ENCODE data around the gene FADS6. TPM values are rescaled to one million over a fixed set of nuclear protein-coding genes. Genes with fewer than 3 reads are reported as not detected.

The FADS6 gene
- total RNA-seq, 1 experiment from 2014 or later: not detected

DNA sequence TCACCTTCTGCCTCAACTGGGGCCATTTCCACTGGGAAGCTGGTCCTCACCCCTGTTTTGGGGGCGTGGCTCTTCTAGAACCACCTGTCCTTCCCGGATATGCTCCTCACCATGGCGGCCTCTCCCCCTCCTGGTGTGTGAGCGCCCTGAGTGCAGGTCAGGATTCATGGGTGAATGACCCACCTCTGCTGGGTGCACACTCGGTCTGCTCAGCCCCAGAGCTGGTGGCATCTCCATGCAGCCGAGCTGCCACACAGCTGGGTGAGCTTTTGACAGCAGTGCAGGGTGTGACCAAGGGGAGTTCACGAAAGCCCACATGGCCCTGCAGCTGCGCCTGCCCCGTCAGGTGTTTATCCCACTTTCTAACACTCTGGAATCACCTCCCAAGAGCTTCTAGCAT is 61.0 kb downstream of the FADS6 start:
- DNase-seq (ENCODE audit: low read depth): no peak

GRCh38 chr17:74831444-74832146 is 61.8 kb downstream of the FADS6 start:
- DNase-seq (ENCODE audit: low read depth): no peak

DNA sequence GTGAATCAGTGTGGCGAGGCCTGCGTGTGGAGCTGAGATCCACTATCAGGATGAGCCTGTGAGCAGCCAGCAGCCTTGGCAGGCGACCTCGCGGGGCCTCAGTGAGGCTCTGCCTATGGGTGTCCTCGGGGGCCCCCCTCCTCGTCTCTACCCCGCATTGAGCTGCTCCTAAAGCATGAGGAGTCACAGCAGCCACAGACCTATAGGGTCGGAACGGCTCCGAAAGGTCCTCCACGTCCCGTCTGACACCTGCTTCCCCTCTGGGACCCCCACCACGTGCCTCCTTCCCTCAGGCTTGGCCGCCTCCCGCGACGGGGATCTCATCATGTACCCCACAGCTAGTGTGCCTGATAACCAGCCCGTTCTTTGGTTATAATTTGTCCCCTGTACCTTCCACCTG is 62.6 kb downstream of the FADS6 start:
- no peak for DNase-seq (ENCODE audit: low read depth)

DNA sequence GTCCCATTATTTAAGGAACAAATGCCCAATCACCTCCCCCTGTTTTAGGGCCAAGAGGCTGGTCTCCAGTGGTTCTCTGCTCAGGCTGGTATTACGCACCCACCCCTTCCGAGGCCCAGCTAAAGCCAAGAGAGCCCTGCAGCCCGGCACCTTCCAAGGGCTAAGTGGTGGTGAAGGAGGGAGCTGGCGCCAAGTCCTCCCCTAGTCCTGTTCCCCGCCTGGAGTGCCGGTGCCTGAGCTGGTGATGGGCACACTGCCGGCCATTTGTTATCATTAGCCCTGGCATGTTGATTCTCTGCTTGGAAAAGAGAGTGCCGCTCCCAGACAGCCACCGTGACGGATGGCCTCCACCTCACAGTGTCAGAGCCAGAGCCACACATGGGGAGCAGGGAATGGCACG is 65.6 kb downstream of the FADS6 start:
- no peak for DNase-seq (ENCODE audit: low read depth)

Other genes with a start within 250 kb of the FADS6 start
- gene CD300LF, start 180.7 kb downstream of the FADS6 start, total RNA-seq (2014; rRNA removed; shearing (Covaris generic)): not detected in 2 replicates
- not detected in 2 replicates for gene RAB37, start 156.4 kb downstream of the FADS6 start, total RNA-seq (2014; rRNA removed; shearing (Covaris generic))
- 38.1 and 44.8 TPM in 2 replicates for gene NHERF1, start 145.0 kb downstream of the FADS6 start, total RNA-seq (2014; rRNA removed; shearing (Covaris generic))
- gene NAT9, start 117.3 kb downstream of the FADS6 start, total RNA-seq (2014; rRNA removed; shearing (Covaris generic)): 30.0 and 31.1 TPM in 2 replicates
- not detected in 2 replicates for gene GRIN2C, start 33.7 kb downstream of the FADS6 start, total RNA-seq (2014; rRNA removed; shearing (Covaris generic))
- gene FDXR, start 20.6 kb downstream of the FADS6 start, total RNA-seq (2014; rRNA removed; shearing (Covaris generic)): 8.2 and 13.1 TPM in 2 replicates
- not detected in 2 replicates for gene USH1G, start 29.6 kb upstream of the FADS6 start, total RNA-seq (2014; rRNA removed; shearing (Covaris generic))
- gene OTOP2, start 30.6 kb upstream of the FADS6 start, total RNA-seq (2014; rRNA removed; shearing (Covaris generic)): not detected in 2 replicates
- not detected in 2 replicates for gene OTOP3, start 42.3 kb upstream of the FADS6 start, total RNA-seq (2014; rRNA removed; shearing (Covaris generic))
- gene HID1, start 79.1 kb upstream of the FADS6 start, total RNA-seq (2014; rRNA removed; shearing (Covaris generic)): 0.11 and 0.45 TPM in 2 replicates
- gene CDR2L, start 94.0 kb upstream of the FADS6 start, total RNA-seq (2014; rRNA removed; shearing (Covaris generic)): 9.2 and 11.5 TPM in 2 replicates
- gene MRPL58, start 119.0 kb upstream of the FADS6 start, total RNA-seq (2014; rRNA removed; shearing (Covaris generic)): 155 and 172 TPM in 2 replicates
- 453 and 707 TPM in 2 replicates for gene ATP5PD, start 153.3 kb upstream of the FADS6 start, total RNA-seq (2014; rRNA removed; shearing (Covaris generic))
- gene KCTD2, start 153.6 kb upstream of the FADS6 start, total RNA-seq (2014; rRNA removed; shearing (Covaris generic)): 17.9 and 19.1 TPM in 2 replicates
- 0.24 TPM in 1 of 2 replicates, not detected in the other for gene SLC16A5, start 194.3 kb upstream of the FADS6 start, total RNA-seq (2014; rRNA removed; shearing (Covaris generic))
- gene ARMC7, start 216.3 kb upstream of the FADS6 start, total RNA-seq (2014; rRNA removed; shearing (Covaris generic)): 2.6 and 3.6 TPM in 2 replicates
- 86.0 and 91.8 TPM in 2 replicates for gene NT5C, start 238.1 kb upstream of the FADS6 start, total RNA-seq (2014; rRNA removed; shearing (Covaris generic))

Measured in Daoy (cell line).